ENCODE measurements around the gene RTN3.

DNA sequence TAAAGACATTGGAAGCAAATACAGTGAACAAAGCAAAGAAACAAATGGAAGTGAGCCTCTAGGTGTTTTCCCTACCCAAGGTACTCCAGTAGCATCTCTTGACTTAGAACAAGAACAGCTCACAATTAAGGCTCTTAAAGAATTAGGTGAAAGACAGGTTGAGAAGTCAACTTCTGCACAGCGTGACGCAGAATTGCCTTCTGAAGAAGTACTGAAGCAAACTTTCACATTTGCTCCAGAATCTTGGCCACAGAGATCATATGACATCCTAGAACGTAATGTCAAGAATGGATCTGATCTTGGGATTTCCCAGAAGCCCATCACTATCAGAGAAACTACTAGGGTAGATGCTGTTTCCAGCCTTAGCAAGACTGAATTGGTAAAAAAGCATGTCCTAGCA, 39.3 kb downstream of the RTN3 start:
- TF ChIP-seq CTCF (IDR thresholded peaks at IDR 0.05; ENCODE audit: insufficient read depth, low read length, poor library complexity, severe bottlenecking) = no peak
- TF ChIP-seq EZH2phosphoT487 (conservative IDR thresholded peaks at IDR 0.05; ENCODE audit: low read length) = no peak

All from SU-DHL-6 (cell line).